GM12891 (cell line): Measurements from ENCODE around the gene MEAK7.

Source experiments
- POLR2A ChIP-seq: IDR thresholded peaks from 2 replicates; pipeline ENCODE4 v1.6.1; 2011; ENCODE audit warnings: low read depth, low read length, control low read depth
- POLR2AphosphoS5 ChIP-seq: IDR thresholded peaks from 2 replicates; pipeline ENCODE4 v1.6.1; 2011; ENCODE audit warnings: low read depth, low read length, control low read depth
- POU2F2 ChIP-seq: IDR thresholded peaks from 2 replicates; pipeline ENCODE4 v1.6.1; 2011; ENCODE audit warnings: low read depth, mild to moderate bottlenecking, control low read depth, low read length, moderate library complexity
- SPI1 ChIP-seq: IDR thresholded peaks from 2 replicates; pipeline ENCODE4 v1.6.1; 2011; ENCODE audit warnings: low read depth, low read length, control low read depth
- TAF1 ChIP-seq: IDR thresholded peaks from 2 replicates; pipeline ENCODE4 v1.6.1; 2011; ENCODE audit warnings: low read depth, low read length, control low read depth

DNA sequence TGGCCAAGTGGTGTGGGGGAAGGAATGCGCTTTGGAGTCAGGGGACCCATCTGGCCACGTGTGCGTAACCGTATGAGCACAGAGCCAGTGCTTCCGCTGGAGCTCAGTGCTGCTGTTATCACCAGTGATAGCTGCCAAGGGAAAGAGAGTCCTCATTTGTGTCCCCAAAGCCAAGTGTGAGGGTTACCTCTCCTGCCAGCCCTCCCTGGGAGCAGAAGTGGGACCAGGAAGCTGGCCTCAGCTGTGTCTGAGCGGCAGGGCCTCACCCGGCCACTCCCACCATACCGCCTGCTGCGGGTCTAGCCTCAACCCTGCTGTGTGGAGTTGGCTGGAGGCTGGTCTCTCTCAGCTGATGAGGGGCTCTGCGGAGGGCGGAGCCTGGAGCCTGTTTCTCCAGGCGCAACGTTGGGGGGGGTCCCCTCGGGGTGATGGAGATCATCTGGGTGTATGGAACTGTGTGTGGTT, 44.5 kb downstream of the MEAK7 start:
- TF ChIP-seq POLR2A (no peak), POU2F2 (no peak), POLR2AphosphoS5 (no peak), TAF1 (no peak), SPI1 (no peak)
